Nucleus accumbens (tissue), 56 donors: ENCODE results near the gene ADK.
A peak's percentile ranks its signal among the peaks of the same experiment; 100 is the strongest.
"Not testable (repeated sequence)": the region's sequence is repeated elsewhere in the genome, so short reads cannot be mapped to it uniquely, and the experiment has no call there.

Experiments used
- DNase-seq, 56 donors: peaks; one replicate each; lab custom pipeline; 2025; lab: John Stamatoyannopoulos, UW

Gene ADK

GRCh38 chr10:74150990-74151878 is at the start of gene ADK:
Gene ADK (plus strand): TSS chr10:74151221. CDS start chr10:74151279, 58 bp downstream.
- peak; percentile 70 to 100 (median 97) for DNase-seq

- peak in 7 of 56 donors; percentile 6 to 23 (median 12) for DNase-seq
These were observed 47.3 kb upstream of the ADK start for GRCh38 chr10:74103560-74104258.

- no peak for DNase-seq
These were observed 46.5 kb upstream of the ADK start for GRCh38 chr10:74104480-74104879.

GRCh38 chr10:74104996-74105395 is 46.0 kb upstream of the ADK start:
- DNase-seq, result peak in 1 of 56 donors; percentile 5

GRCh38 chr10:74107391-74107790 is 43.6 kb upstream of the ADK start:
- DNase-seq, result no peak

- DNase-seq, result no peak
These were observed 41.6 kb upstream of the ADK start for GRCh38 chr10:74109452-74109851.

GRCh38 chr10:74110120-74110519 is 40.9 kb upstream of the ADK start:
- no peak for DNase-seq

GRCh38 chr10:74111799-74112198 is 39.2 kb upstream of the ADK start:
- no peak for DNase-seq

- peak in 1 of 56 donors; percentile 18 for DNase-seq
These were observed 37.5 kb upstream of the ADK start for GRCh38 chr10:74113546-74113945.

- DNase-seq, result peak in 27 of 56 donors; percentile 4 to 59 (median 18)
These were observed 37.0 kb upstream of the ADK start for GRCh38 chr10:74114041-74114448.

GRCh38 chr10:74117738-74118137 is 33.3 kb upstream of the ADK start:
- no peak for DNase-seq

GRCh38 chr10:74118804-74119203 is 32.2 kb upstream of the ADK start:
- no peak for DNase-seq

GRCh38 chr10:74120911-74121310 is 30.1 kb upstream of the ADK start:
- no peak for DNase-seq

- no peak for DNase-seq
These were observed 29.7 kb upstream of the ADK start for GRCh38 chr10:74121368-74121767.

GRCh38 chr10:74122060-74122459 is 29.0 kb upstream of the ADK start:
- DNase-seq, result no peak

- no peak for DNase-seq
These were observed 27.9 kb upstream of the ADK start for GRCh38 chr10:74123081-74123480.

GRCh38 chr10:74133923-74134820 is 16.8 kb upstream of the ADK start:
- no peak for DNase-seq

- no peak for DNase-seq
These were observed 15.6 kb upstream of the ADK start for GRCh38 chr10:74135452-74135851.

- no peak for DNase-seq
These were observed 13.0 kb upstream of the ADK start for GRCh38 chr10:74137992-74138391.

GRCh38 chr10:74138596-74138995 is 12.4 kb upstream of the ADK start:
- not testable (repeated sequence) for DNase-seq

GRCh38 chr10:74139981-74140380 is 11.0 kb upstream of the ADK start:
- DNase-seq, result no peak
